EL (cell line): ENCODE results near the gene VOPP1.
A peak's percentile ranks its signal among the peaks of the same experiment; 100 is the strongest.
"Not testable (repeated sequence)": the region's sequence is repeated elsewhere in the genome, so short reads cannot be mapped to it uniquely, and the experiment has no call there.

Experiments
- DNase-seq: peaks from one replicate; pipeline ENCODE4 v3.0.0-alpha.2; 2016

Gene VOPP1

GRCh38 chr7:55531536-55531935, 40.8 kb downstream of the VOPP1 start:
- no peak for DNase-seq

- DNase-seq = no peak
Measured at GRCh38 chr7:55527307-55527706, 45.0 kb downstream of the VOPP1 start.

GRCh38 chr7:55526770-55527169, 45.5 kb downstream of the VOPP1 start:
- no peak for DNase-seq

- DNase-seq = no peak
Measured at GRCh38 chr7:55526329-55526728, 46.0 kb downstream of the VOPP1 start.

- no peak for DNase-seq
Measured at GRCh38 chr7:55524558-55525310, 47.6 kb downstream of the VOPP1 start.

- DNase-seq = no peak
Measured at GRCh38 chr7:55523366-55523765, 48.9 kb downstream of the VOPP1 start.

- DNase-seq = no peak
Measured at GRCh38 chr7:55521917-55522902, 50.1 kb downstream of the VOPP1 start.

GRCh38 chr7:55521512-55521911, 50.8 kb downstream of the VOPP1 start:
- DNase-seq = no peak

GRCh38 chr7:55520426-55521140, 51.7 kb downstream of the VOPP1 start:
- DNase-seq = no peak

GRCh38 chr7:55518836-55519235, 53.5 kb downstream of the VOPP1 start:
- DNase-seq = no peak

- DNase-seq = no peak
Measured at GRCh38 chr7:55517936-55518689, 54.2 kb downstream of the VOPP1 start.

GRCh38 chr7:55517191-55517633, 55.1 kb downstream of the VOPP1 start:
- DNase-seq = no peak

- no peak for DNase-seq
Measured at GRCh38 chr7:55516409-55516808, 55.9 kb downstream of the VOPP1 start.

GRCh38 chr7:55515569-55516279, 56.6 kb downstream of the VOPP1 start:
- no peak for DNase-seq

- DNase-seq = no peak
Measured at GRCh38 chr7:55514546-55515265, 57.6 kb downstream of the VOPP1 start.

- DNase-seq = no peak
Measured at GRCh38 chr7:55513868-55514267, 58.4 kb downstream of the VOPP1 start.

- DNase-seq = no peak
Measured at GRCh38 chr7:55512635-55513191, 59.6 kb downstream of the VOPP1 start.

- no peak for DNase-seq
Measured at GRCh38 chr7:55510621-55511020, 61.7 kb downstream of the VOPP1 start.

GRCh38 chr7:55510206-55510605, 62.1 kb downstream of the VOPP1 start:
- not testable (repeated sequence) for DNase-seq

- DNase-seq = peak; percentile 65
Measured at GRCh38 chr7:55509322-55509721, 63.0 kb downstream of the VOPP1 start.
